Measurements from ENCODE around the gene ADCY9. TPM values are rescaled to one million over a fixed set of nuclear protein-coding genes. Genes with fewer than 3 reads are reported as not detected.
"Not testable (repeated sequence)": the region's sequence is repeated elsewhere in the genome, so short reads cannot be mapped to it uniquely, and the experiment has no call there.

Gene ADCY9
- total RNA-seq, 5 donors from 2014 or later (not counting 1 experiment from before 2014, with no cell fraction given), result 7.9 to 15.7 (median 11.6) TPM

GRCh38 chr16:3948378-3948995, 167.8 kb downstream of the ADCY9 start:
- no peaks in the 10 kb centered on the region for H3K9me3 ChIP-seq
- Mint-ChIP-seq H3K4me1 (no peaks in the 10 kb centered on the region), H3K9me3 (no peaks in the 10 kb centered on the region), H3K36me3 (no peaks in the 10 kb centered on the region), H3K27me3 (peaks cover 13 to 17% of the 10 kb centered on the region in 2 donors), H3K4me3 (no peak overlapping the region), H3K27ac (no peak overlapping the region)
- H3K27me3 ChIP-seq (replicated peaks in 1 of 2; ENCODE audit: control insufficient read depth in 2 of 2, extremely low read depth in 1 of 2, insufficient read depth in 2 of 2, low read length in 1 of 2), result peaks cover 0 to 15% of the 10 kb centered on the region in 2 experiments
- ATAC-seq (replicated peaks in 1 of 4) (no peak), DNase-seq (no peak)
- CTCF ChIA-PET, result no interaction called here
- no peaks in the 10 kb centered on the region for H3K4me1 ChIP-seq (ENCODE audit: control insufficient read depth in 1 of 2, extremely low read depth in 1 of 2, insufficient read depth in 2 of 2, low read length in 2 of 2)
- no peaks in the 10 kb centered on the region for H3K36me3 ChIP-seq (ENCODE audit: control insufficient read depth in 2 of 2, extremely low read depth in 1 of 2, insufficient read depth in 1 of 2, low read length in 1 of 2)
- no peak overlapping the region for H3K27ac ChIP-seq (ENCODE audit: low read length)
- POLR2A ChIA-PET, result interaction anchor here in 1 of 2 donors (0.5 kb wide), 1 partner anchor 18 kb away, joined by 5 read pairs; no protein-coding TSS in a partner anchor
- WGBS (ENCODE audit: insufficient coverage), result 96% methylated on average over 16 of the region's 17 CpGs
- no peak overlapping the region for H3K4me3 ChIP-seq (ENCODE audit: control insufficient read depth in 1 of 2, extremely low read depth in 1 of 2, low read length in 1 of 2)

GRCh38 chr16:3946604-3947180, 169.6 kb downstream of the ADCY9 start:
- Histone ChIP-seq H3K36me3 (ENCODE audit: control insufficient read depth in 2 of 2, extremely low read depth in 1 of 2, insufficient read depth in 1 of 2, low read length in 1 of 2) (no peaks in the 10 kb centered on the region), H3K27me3 (replicated peaks in 1 of 2; ENCODE audit: control insufficient read depth in 2 of 2, extremely low read depth in 1 of 2, insufficient read depth in 2 of 2, low read length in 1 of 2) (peaks cover 0 to 8% of the 10 kb centered on the region in 2 experiments), H3K4me3 (ENCODE audit: control insufficient read depth in 1 of 2, extremely low read depth in 1 of 2, low read length in 1 of 2) (no peak overlapping the region), H3K27ac (ENCODE audit: low read length) (no peak overlapping the region), H3K4me1 (ENCODE audit: control insufficient read depth in 1 of 2, extremely low read depth in 1 of 2, insufficient read depth in 2 of 2, low read length in 2 of 2) (no peaks in the 10 kb centered on the region), H3K9me3 (no peaks in the 10 kb centered on the region)
- H3K27ac Mint-ChIP-seq, result no peak overlapping the region
- DNase-seq, result no peak
- ChIA-PET CTCF (no interaction called here), POLR2A (no interaction called here)
- H3K27me3 Mint-ChIP-seq, result peaks cover 1 to 14% of the 10 kb centered on the region in 2 donors
- H3K9me3 Mint-ChIP-seq, result no peaks in the 10 kb centered on the region
- no peak for ATAC-seq (replicated peaks in 1 of 4)
- H3K4me1 Mint-ChIP-seq, result no peaks in the 10 kb centered on the region
- WGBS (ENCODE audit: insufficient coverage), result 82% methylated on average over 20 of the region's 20 CpGs
- H3K4me3 Mint-ChIP-seq, result no peak overlapping the region
- H3K36me3 Mint-ChIP-seq, result no peaks in the 10 kb centered on the region

- ChIA-PET CTCF (interaction anchor here in 1 of 2 donors (0.6 kb wide), 1 partner anchor 52 kb away, joined by 4 read pairs; no protein-coding TSS in a partner anchor), POLR2A (no interaction called here)
- Mint-ChIP-seq H3K27me3 (peaks cover 0 to 12% of the 10 kb centered on the region in 2 donors), H3K4me3 (no peak overlapping the region), H3K27ac (no peak overlapping the region), H3K36me3 (no peaks in the 10 kb centered on the region), H3K4me1 (no peaks in the 10 kb centered on the region), H3K9me3 (no peaks in the 10 kb centered on the region)
- DNase-seq (no peak), ATAC-seq (replicated peaks in 1 of 4) (no peak)
- Histone ChIP-seq H3K9me3 (no peaks in the 10 kb centered on the region), H3K27me3 (replicated peaks in 1 of 2; ENCODE audit: control insufficient read depth in 2 of 2, extremely low read depth in 1 of 2, insufficient read depth in 2 of 2, low read length in 1 of 2) (peaks cover 0 to 8% of the 10 kb centered on the region in 2 experiments), H3K4me3 (ENCODE audit: control insufficient read depth in 1 of 2, extremely low read depth in 1 of 2, low read length in 1 of 2) (no peak overlapping the region), H3K27ac (ENCODE audit: low read length) (no peak overlapping the region), H3K4me1 (ENCODE audit: control insufficient read depth in 1 of 2, extremely low read depth in 1 of 2, insufficient read depth in 2 of 2, low read length in 2 of 2) (no peaks in the 10 kb centered on the region), H3K36me3 (ENCODE audit: control insufficient read depth in 2 of 2, extremely low read depth in 1 of 2, insufficient read depth in 1 of 2, low read length in 1 of 2) (no peaks in the 10 kb centered on the region)
- whole genome bisulfite sequencing (ENCODE audit: insufficient coverage), result 69% methylated on average over 6 of the region's 11 CpGs
Measured at GRCh38 chr16:3945751-3946603, 170.3 kb downstream of the ADCY9 start.

GRCh38 chr16:3944457-3944856, 171.8 kb downstream of the ADCY9 start:
- H3K9me3 ChIP-seq; H3K27ac ChIP-seq (ENCODE audit: low read length); H3K36me3 Mint-ChIP-seq; H3K4me1 Mint-ChIP-seq; H3K9me3 Mint-ChIP-seq; POLR2A ChIA-PET; DNase-seq; H3K27me3 Mint-ChIP-seq; H3K4me3 Mint-ChIP-seq; H3K4me1 ChIP-seq (ENCODE audit: control insufficient read depth in 1 of 2, extremely low read depth in 1 of 2, insufficient read depth in 2 of 2, low read length in 2 of 2); H3K4me3 ChIP-seq (ENCODE audit: control insufficient read depth in 1 of 2, extremely low read depth in 1 of 2, low read length in 1 of 2); H3K27ac Mint-ChIP-seq; H3K36me3 ChIP-seq (ENCODE audit: control insufficient read depth in 2 of 2, extremely low read depth in 1 of 2, insufficient read depth in 1 of 2, low read length in 1 of 2); H3K27me3 ChIP-seq (replicated peaks in 1 of 2; ENCODE audit: control insufficient read depth in 2 of 2, extremely low read depth in 1 of 2, insufficient read depth in 2 of 2, low read length in 1 of 2); ATAC-seq (replicated peaks in 1 of 4): not testable (repeated sequence)
- no CpG with 5 or more reads among the region's 2 CpGs for WGBS (ENCODE audit: insufficient coverage)
- CTCF ChIA-PET, result interaction anchor here in 1 of 2 donors (0.7 kb wide), 1 partner anchor 113 kb away, joined by 4 read pairs; no protein-coding TSS in a partner anchor

- POLR2A ChIA-PET; H3K9me3 Mint-ChIP-seq; H3K4me3 ChIP-seq (ENCODE audit: control insufficient read depth in 1 of 2, extremely low read depth in 1 of 2, low read length in 1 of 2); H3K36me3 Mint-ChIP-seq; H3K27me3 Mint-ChIP-seq; H3K27ac Mint-ChIP-seq; H3K4me1 Mint-ChIP-seq; H3K4me3 Mint-ChIP-seq; H3K36me3 ChIP-seq (ENCODE audit: control insufficient read depth in 2 of 2, extremely low read depth in 1 of 2, insufficient read depth in 1 of 2, low read length in 1 of 2); H3K9me3 ChIP-seq; DNase-seq; ATAC-seq (replicated peaks in 1 of 4); H3K27ac ChIP-seq (ENCODE audit: low read length); CTCF ChIA-PET: not testable (repeated sequence)
- no CpG with 5 or more reads among the region's 4 CpGs for WGBS (ENCODE audit: insufficient coverage)
- Histone ChIP-seq H3K4me1 (ENCODE audit: control insufficient read depth in 1 of 2, extremely low read depth in 1 of 2, insufficient read depth in 2 of 2, low read length in 2 of 2) (peaks cover 0 to 11% of the 10 kb centered on the region in 2 experiments), H3K27me3 (replicated peaks in 1 of 2; ENCODE audit: control insufficient read depth in 2 of 2, extremely low read depth in 1 of 2, insufficient read depth in 2 of 2, low read length in 1 of 2) (peaks cover 0 to 13% of the 10 kb centered on the region in 2 experiments)
Measured at GRCh38 chr16:3942146-3942545, 174.1 kb downstream of the ADCY9 start.

GRCh38 chr16:3938843-3939624, 177.2 kb downstream of the ADCY9 start:
- Histone ChIP-seq H3K36me3 (ENCODE audit: control insufficient read depth in 2 of 2, extremely low read depth in 1 of 2, insufficient read depth in 1 of 2, low read length in 1 of 2) (no peaks in the 10 kb centered on the region), H3K27me3 (replicated peaks in 1 of 2; ENCODE audit: control insufficient read depth in 2 of 2, extremely low read depth in 1 of 2, insufficient read depth in 2 of 2, low read length in 1 of 2) (peaks cover 0 to 13% of the 10 kb centered on the region in 2 experiments), H3K9me3 (no peaks in the 10 kb centered on the region), H3K4me1 (ENCODE audit: control insufficient read depth in 1 of 2, extremely low read depth in 1 of 2, insufficient read depth in 2 of 2, low read length in 2 of 2) (peaks cover 0 to 11% of the 10 kb centered on the region in 2 experiments), H3K4me3 (ENCODE audit: control insufficient read depth in 1 of 2, extremely low read depth in 1 of 2, low read length in 1 of 2) (peak overlapping the region; percentile 34 to 45), H3K27ac (ENCODE audit: low read length) (no peak overlapping the region)
- H3K27ac Mint-ChIP-seq, result no peak overlapping the region
- ChIA-PET CTCF (interaction anchor here in 1 of 2 donors (0.6 to 1.2 kb wide), 3 partner anchors 65 to 334 kb away, joined by 4 to 5 read pairs (median 4); partner anchors contain the start of gene TFAP4), POLR2A (no interaction called here)
- H3K9me3 Mint-ChIP-seq, result no peaks in the 10 kb centered on the region
- DNase-seq (peak; percentile 29 to 81 (median 54)), ATAC-seq (replicated peaks in 1 of 4) (peak; percentile 83 to 94 (median 86))
- no peaks in the 10 kb centered on the region for H3K36me3 Mint-ChIP-seq
- no peaks in the 10 kb centered on the region for H3K27me3 Mint-ChIP-seq
- peaks cover 0 to 4% (median 4%) of the 10 kb centered on the region in 3 donors for H3K4me1 Mint-ChIP-seq
- 15% methylated on average over 41 of the region's 43 CpGs for WGBS (ENCODE audit: insufficient coverage)
- peak overlapping the region in 1 of 3 donors; percentile 49 for H3K4me3 Mint-ChIP-seq

Data from T-cell (primary cell).